Measurements from ENCODE around the gene ZNF221. TPM values are rescaled to one million over a fixed set of nuclear protein-coding genes. Genes with fewer than 3 reads are reported as not detected.

The ZNF221 gene
- total and polyA plus RNA-seq, 2 experiments from 2014 or later: 0.54 to 9.3 TPM

DNA sequence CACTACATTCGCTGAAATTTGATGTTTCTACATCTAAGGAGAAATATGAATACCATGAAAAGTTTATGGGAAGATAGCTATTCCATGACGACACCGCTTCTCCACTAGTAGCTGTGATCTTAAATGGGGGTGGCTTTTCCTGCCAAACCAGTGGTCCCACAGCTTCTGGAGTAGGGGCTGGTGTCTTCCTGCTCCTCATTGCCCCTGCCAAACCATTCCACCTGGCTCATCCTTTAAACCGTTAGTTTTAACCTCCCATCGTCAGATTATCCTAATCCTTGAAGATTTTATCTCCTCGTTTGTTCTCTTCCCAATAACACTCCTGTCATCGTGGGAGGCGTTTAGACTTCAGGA lies 51.2 kb downstream of the ZNF221 start:
- H3K27ac ChIP-seq: peak overlapping the region; percentile 56
- no peaks in the 10 kb centered on the region for H3K27me3 ChIP-seq
- TF ChIP-seq, protein P1, sequence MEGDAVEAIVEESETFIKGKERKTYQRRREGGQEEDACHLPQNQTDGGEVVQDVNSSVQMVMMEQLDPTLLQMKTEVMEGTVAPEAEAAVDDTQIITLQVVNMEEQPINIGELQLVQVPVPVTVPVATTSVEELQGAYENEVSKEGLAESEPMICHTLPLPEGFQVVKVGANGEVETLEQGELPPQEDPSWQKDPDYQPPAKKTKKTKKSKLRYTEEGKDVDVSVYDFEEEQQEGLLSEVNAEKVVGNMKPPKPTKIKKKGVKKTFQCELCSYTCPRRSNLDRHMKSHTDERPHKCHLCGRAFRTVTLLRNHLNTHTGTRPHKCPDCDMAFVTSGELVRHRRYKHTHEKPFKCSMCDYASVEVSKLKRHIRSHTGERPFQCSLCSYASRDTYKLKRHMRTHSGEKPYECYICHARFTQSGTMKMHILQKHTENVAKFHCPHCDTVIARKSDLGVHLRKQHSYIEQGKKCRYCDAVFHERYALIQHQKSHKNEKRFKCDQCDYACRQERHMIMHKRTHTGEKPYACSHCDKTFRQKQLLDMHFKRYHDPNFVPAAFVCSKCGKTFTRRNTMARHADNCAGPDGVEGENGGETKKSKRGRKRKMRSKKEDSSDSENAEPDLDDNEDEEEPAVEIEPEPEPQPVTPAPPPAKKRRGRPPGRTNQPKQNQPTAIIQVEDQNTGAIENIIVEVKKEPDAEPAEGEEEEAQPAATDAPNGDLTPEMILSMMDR (IDR thresholded peaks at IDR 0.05; ENCODE audit: low read depth, low read length): no peak
- H3K4me3 ChIP-seq: peak overlapping the region; percentile 83
- peaks cover 11% of the 10 kb centered on the region for H3K4me1 ChIP-seq (ENCODE audit: low read depth)
- H3K9me3 ChIP-seq (ENCODE audit: low read depth): no peaks in the 10 kb centered on the region
- DNase-seq (ENCODE audit: low read depth in 1 of 2, low spot score in 1 of 2): no peak
- no peaks in the 10 kb centered on the region for H3K36me3 ChIP-seq

DNA sequence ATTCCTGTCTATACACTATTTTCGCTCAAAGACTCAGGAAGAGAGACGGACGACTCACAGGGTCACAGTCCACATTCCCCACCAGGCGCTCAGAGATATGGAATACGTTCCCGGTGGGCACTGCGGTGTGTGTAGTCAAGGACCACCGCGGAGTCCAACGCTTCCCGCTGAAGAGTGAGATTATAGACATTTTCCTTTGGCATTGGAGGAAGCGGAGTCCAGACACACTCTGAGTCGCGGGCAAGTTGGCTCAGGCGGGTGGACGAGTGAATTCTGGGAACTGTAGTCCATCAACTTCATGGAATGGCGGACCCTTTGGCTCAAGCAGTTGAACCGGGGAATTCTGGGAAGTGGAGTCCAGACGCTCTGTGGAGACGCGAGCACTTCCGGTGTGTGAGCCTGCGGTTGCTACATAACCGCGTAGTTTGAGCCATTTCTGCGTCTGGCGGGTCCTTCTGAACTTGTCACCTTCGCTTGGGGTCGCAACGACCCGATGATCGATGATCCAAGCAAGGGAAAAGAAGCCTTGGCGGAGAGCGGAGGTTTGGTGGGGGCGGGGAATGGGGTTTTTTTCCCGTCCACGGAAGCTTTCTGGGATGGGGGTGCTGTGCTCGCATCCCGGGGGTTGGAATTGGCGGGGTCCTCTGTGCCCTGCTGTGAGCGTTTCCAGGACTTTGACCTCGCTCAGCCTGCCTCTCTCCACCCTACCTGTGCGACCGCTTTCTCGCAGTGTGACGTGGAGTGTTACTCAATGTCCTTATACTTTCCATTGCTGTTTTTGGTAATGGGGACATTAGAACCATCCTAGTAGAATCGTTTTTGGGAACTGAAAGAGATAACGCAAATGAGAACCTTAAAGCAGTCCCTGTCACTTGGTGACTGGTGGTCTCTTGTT lies 51.8 kb downstream of the ZNF221 start, which contains the start of gene ZNF230:
Gene ZNF230, plus strand, starts transcription at position 392 of the 895 bp plus-strand sequence. CDS start 4,122 bp downstream, outside the sequence.
- Histone ChIP-seq H3K36me3 (peaks cover 1% of the 10 kb centered on the region), H3K4me1 (ENCODE audit: low read depth) (peaks cover 11% of the 10 kb centered on the region), H3K4me3 (peak within 1 kb of the TSS; percentile 83), H3K27me3 (no peaks in the 10 kb centered on the region), H3K9me3 (ENCODE audit: low read depth) (no peaks in the 10 kb centered on the region), H3K27ac (peak within 1 kb of the TSS; percentile 56)
- peak; percentile 97 for DNase-seq (ENCODE audit: low read depth in 1 of 2, low spot score in 1 of 2)
- TF ChIP-seq, protein P1 (IDR thresholded peaks at IDR 0.05; ENCODE audit: low read depth, low read length): no peak

DNA sequence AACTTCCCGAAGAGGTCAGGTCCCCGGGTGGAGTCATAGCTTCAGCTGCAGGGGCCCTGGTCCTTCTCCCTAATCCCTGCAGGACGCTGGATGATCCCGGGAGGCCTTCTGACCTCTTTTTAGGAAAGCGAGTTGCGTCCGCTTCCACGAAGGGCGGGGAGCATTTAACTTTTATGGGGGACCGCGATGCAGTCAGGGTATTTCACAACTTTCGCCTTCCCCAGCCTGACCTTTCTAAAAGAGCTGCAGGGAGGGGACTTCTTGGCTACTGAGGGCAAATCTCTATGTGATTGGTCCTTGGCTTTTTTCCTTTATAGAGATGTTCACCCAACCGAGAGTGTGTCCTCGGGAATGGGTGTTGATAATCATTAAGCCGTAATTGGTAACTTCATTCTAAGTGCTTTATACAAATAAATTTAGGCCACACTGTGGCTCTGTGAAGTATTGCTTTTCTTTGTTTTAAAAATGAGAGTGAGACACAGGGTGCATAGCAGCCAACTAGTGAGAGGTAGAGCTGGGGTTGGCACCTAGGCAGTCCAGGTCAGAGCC lies 52.5 kb downstream of the ZNF221 start:
- DNase-seq (ENCODE audit: low read depth in 1 of 2, low spot score in 1 of 2): peak; percentile 10 to 19
- peaks cover 3% of the 10 kb centered on the region for H3K36me3 ChIP-seq
- peak overlapping the region; percentile 83 for H3K4me3 ChIP-seq
- no peaks in the 10 kb centered on the region for H3K9me3 ChIP-seq (ENCODE audit: low read depth)
- TF ChIP-seq, protein P1 (IDR thresholded peaks at IDR 0.05; ENCODE audit: low read depth, low read length): no peak
- no peaks in the 10 kb centered on the region for H3K27me3 ChIP-seq
- no peak overlapping the region for H3K27ac ChIP-seq
- H3K4me1 ChIP-seq (ENCODE audit: low read depth): peaks cover 11% of the 10 kb centered on the region

DNA sequence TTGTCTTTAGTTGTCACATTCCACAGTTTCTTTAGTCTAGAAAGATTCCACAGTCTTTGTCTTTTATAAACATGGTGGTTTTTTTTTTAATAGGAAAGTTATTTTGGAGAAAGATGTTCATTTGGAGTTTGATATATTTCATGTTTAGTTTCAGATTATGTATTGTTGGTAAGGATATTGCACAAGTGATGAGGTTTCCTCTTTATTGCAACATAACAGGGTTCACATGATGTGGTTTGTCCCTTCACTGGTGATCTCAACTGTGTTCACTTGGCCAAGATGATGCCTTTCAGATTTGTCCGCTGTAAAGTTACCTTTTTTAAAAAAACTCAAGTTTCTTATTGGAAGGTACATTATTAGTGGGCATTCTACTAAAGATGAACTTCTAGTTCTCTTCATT lies 54.9 kb downstream of the ZNF221 start:
- Histone ChIP-seq H3K36me3 (peaks cover 27% of the 10 kb centered on the region), H3K27me3 (no peaks in the 10 kb centered on the region), H3K27ac (no peak overlapping the region), H3K4me3 (no peak overlapping the region), H3K9me3 (ENCODE audit: low read depth) (no peaks in the 10 kb centered on the region), H3K4me1 (ENCODE audit: low read depth) (peaks cover 11% of the 10 kb centered on the region)
- TF ChIP-seq, protein P1 (IDR thresholded peaks at IDR 0.05; ENCODE audit: low read depth, low read length): no peak
- DNase-seq (ENCODE audit: low read depth in 1 of 2, low spot score in 1 of 2): peak in 1 of 2 donors; percentile 54

DNA sequence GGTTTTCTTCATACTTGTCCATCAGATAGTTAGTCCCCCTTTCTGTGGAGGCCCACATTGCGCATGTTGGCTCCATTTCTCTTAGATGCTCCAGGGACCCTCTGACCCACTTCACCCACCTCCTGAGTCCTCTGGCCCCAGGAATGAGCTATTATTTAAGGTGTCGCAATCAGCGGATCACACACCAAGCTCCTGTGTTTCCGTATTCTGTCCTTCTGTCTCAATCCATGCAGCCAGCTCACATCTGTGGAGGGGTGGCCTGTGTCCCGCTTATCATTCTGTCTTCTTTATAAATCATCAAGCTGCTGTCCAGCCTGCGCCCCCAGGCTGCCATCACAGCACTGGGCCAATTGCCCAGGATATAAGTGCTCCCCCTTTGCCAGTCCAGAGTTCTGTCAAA lies 56.4 kb downstream of the ZNF221 start:
- peaks cover 35% of the 10 kb centered on the region for H3K36me3 ChIP-seq
- no peak overlapping the region for H3K4me3 ChIP-seq
- H3K27me3 ChIP-seq: no peaks in the 10 kb centered on the region
- DNase-seq (ENCODE audit: low read depth in 1 of 2, low spot score in 1 of 2): no peak
- TF ChIP-seq, protein P1 (IDR thresholded peaks at IDR 0.05; ENCODE audit: low read depth, low read length): no peak
- no peaks in the 10 kb centered on the region for H3K9me3 ChIP-seq (ENCODE audit: low read depth)
- peaks cover 7% of the 10 kb centered on the region for H3K4me1 ChIP-seq (ENCODE audit: low read depth)
- no peak overlapping the region for H3K27ac ChIP-seq
